ENCODE data around the gene CAMK2B.

CAMK2B gene

GRCh38 chr7:44225566-44226395 is 99.6 kb downstream of the CAMK2B start:
- DNase-seq: no peak

DNA sequence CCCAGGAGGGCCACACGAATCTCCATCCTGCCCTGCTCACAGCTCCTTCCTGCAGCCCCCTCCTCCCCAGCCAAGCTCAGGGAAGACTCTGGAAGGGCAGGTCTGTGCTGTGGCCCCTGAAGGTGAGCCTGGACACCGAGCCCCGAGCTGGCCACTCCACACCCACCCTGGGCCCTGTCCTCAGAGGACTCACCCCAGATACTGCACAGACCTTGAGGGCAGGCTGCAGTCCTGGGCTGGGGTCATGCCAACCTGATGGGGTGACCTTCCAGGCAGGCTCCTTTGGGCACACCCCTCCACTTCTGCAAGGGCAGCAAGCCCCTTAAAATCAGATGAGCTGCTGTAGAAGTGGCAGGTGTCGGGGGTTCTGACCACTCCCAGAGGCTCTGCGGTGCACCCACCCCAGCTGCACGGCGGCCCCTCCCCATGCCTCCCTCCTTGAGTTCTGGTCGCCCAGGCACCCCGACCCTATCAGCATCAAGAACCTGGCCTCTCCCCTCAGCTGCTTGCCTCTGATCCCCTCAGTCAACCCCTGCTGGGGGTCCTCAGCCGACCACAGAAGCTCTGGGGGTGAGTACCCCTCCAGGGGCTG is 100.3 kb downstream of the CAMK2B start:
- DNase-seq: no peak

GRCh38 chr7:44224080-44224973 is 101.1 kb downstream of the CAMK2B start:
- DNase-seq: no peak

DNA sequence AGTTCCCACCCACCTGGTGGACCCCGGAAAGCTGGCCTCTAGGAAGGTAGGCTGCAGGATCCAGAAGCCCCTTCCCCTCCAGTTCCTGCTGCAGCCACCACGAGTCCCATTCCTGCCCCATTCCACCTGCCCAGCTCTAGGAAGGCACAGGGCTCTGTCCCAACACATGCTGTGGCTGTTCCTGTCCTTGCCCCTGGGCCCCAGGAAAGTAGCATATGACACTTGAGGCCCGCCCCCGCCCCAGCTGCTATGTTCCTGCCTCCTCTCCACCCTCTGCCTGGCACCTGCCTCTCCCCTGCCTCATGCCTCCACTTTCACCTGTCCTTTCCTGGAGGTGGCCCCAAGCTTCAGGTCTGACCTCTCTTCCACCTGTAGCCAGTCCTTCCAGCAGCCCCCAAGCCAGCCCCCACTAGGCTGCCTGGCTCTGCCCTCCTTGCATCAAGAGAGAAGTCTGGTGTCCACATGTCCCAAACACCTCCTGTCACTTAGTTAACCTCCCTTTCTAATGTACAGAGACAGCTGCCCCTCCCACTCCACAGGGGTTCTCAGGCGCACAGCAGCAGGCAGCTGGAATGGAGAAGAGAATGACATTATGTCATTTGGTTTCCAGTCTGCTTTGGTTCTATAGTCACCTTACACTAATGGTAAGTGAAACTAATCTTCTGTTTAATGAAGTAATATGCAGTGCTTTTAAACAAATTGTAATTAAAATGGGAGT is 101.9 kb downstream of the CAMK2B start:
- DNase-seq: no peak

DNA sequence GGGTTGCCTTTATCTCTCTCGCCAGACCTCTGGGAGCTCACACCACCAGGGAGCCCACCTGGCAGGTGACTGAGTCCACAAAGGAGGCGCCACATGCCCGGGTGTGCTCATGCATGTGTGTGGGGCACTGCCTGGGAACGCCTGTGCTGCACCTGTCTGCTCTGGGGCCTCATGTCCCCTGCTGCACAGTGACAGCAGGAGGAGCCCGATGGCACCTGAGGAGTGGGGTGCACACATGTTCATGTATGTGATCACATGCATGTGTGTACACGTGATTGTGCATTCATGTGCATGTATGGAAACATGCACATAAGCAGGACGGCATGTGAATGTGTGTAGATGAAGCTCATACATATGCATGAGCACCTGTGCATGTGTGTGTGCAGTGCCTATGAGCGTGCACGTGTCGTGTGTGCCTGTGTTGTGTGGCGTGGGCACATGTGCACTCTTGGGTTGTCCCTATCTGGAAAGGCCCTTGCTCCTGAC is 102.6 kb downstream of the CAMK2B start:
- no peak for DNase-seq

- no peak for DNase-seq
Measured at GRCh38 chr7:44222074-44222473, 103.3 kb downstream of the CAMK2B start.

DNA sequence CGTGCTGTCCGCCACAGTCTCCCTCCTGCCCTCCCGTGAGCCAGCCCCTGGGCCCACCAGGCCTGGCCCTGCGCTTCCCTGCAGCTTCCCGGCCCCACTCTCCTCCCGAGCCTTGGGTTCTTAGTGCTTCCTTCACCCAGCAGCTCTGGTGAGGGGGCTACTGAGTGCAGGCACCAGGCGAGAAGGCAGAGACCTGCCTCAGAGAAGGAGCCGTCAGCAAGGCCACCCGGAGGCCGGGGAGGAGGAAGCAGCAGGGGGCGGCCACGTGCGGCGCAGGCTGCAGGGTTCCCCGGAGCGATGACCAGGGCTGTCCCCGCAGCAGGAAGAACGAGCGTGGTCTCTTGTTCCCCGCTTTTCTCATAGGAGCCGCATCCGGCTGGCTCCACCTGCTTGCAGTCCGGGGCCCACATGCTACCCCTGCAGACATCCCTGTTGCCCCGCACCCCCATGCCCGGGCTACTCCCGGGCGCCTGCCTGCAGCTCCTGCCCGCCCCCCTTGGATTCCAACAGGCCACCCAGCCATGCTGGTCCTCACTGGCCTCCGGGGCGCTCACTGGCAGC is 104.1 kb downstream of the CAMK2B start:
- DNase-seq: no peak

- no peak for DNase-seq
Measured at GRCh38 chr7:44220358-44221112, 104.9 kb downstream of the CAMK2B start.

DNA sequence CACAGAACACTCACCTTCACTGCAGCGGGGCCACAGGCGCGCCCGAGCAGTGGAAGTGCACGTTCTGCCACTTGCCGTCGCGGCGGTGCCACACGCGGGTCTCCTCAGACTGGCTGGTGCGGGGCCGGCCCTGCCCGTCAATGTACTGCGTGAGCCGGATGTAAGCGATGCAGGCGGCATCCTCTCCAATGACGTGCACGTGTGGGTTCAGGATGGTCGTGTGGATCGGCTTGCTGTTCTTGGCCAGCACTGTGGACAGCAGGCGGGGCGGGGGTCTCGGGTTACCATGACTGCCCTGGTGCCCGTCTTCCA is 105.4 kb downstream of the CAMK2B start:
- no peak for DNase-seq

DNA sequence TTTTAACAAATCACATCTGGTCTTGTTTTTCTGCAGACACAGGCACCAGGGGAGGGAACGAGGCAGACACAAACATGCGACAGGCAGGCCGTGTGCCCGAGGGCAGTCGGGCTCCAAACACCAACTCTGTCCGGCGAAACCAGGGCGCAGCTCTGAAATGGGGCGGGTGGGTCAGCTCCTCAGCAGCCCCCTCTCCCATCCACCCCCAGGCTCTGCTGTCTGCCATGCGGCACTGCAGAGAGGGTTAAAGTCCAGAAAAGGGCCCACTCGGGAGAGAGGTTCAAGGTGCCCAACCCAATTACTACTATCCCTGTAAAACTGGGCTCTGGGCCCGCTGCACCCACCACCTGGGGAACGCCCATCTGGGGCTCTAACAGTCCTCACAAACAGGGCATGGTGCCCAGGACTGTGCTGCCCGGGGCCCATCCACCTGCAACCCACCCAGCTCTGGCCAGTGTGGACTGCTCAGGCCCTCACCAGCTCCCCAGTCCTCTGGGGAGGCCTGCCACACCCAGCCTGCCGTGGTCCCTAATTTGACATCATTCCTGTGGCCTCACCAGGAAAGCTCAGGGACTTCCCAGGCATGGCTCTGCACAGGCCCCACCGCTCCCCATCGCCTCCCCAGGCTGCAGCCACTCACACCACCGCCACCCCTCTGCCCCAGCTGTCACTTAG is 105.9 kb downstream of the CAMK2B start:
- no peak for DNase-seq

DNA sequence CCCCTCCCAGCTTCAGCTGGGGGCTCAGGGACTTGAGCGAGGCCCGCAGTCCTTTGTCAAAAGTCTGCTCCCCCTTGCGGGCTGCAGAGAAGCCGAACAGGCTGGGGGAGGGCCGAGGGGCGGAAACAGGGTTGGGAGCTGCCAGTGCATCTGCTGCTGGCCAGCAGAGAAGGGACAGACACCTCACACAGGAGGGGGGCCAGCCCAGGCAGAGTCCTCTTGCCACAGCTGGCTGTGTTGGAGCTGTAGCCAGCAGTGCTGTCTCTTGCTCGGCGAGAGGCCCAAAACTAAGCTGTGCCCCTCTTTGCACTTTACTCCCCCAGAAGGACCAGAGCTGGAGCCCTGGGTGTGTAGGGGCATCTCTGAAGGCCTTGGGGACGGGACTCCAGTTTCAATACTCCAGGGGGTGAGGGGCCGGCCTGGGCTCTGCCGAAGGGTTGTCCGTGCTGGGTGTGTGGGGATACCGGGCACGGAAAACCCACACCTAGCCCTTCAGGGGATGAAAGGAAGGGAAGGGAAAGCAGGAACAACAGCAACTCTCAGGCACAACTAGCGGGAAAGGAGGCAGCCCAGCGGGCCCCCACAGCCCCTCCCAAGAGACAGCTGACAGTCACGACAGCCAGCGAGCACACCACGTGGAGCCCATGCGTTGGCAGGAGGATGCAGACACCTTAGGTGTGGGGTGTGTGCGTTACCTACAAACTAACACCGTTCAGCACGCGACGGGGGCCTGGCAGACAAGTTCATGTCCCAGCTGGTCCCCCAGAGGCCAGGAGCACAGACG is 106.8 kb downstream of the CAMK2B start:
- DNase-seq: no peak

DNA sequence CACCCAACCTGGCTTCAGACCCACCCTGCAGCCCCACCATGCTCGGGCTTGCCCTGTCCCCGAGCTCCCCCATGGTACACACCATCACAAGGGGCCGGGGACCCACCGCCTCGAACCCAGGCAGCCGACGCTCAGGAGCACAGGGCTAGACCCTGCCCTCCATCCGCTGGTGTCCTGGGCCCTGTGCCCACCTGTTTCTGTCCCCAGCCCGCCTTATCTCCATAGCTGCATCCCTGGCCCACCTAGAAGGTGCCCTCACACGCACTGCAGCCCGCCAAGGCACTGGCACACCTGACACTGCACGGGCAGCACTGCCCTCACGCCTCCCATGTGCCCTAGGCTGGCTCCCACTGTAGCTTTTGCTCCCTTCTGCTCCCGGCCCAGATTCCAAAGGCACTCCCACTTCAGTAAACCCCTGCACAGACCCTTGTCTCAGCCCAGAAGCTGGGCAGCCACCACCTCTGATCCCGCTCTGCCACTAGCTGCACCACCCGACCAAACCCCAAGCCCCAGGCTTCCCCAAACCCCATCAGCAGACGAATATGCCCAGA is 107.5 kb downstream of the CAMK2B start:
- DNase-seq: no peak

- DNase-seq: no peak
Measured at GRCh38 chr7:44217223-44217714, 108.1 kb downstream of the CAMK2B start.

GRCh38 chr7:44216521-44217222 is 108.7 kb downstream of the CAMK2B start:
- no peak for DNase-seq

DNA sequence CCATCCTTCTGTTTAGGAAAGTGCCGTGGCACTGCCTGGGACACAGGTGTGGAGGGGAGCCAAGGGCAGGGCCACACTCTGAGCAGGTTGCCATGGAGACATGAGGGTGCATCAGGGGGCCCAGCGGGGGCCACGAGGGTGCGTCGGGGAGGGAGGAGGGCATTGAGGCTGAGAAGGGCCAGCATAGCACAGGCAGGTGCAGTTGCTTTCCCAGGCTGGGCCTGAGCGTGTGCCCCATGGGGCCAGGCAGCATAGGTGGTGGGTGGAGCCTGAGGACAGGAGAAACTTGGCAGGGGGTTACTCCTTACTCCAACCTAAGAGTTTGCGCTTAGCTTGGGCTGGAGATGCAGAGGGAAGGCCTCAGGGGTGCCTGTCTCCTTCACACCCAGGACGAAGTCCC is 109.4 kb downstream of the CAMK2B start:
- DNase-seq: no peak

- DNase-seq: no peak
Measured at GRCh38 chr7:44215531-44215930, 109.9 kb downstream of the CAMK2B start.

DNA sequence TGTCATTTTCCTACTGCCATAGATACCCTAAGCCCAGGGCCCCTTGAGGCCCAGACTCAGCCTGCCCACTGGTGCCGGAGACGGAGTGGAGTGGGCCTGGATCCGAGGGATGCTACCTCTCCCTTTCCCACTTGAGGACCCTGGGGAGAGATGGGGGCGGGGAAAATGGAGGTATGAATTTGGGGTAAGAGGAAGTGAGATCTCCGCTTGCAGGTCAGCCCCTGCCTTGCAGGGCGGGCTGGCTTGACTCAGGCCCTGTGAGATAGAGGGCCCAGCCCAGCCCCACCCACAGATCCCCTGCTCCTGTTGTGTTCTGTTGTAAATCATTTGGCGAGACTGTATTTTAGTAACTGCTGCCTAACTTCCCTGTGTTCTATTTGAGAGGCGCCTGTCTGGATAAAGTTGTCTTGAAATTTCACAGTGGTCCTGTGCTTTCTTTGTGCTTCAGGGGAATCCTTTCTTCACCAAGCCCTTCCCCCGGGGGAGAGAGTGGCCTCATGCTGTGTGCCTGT is 111.5 kb downstream of the CAMK2B start:
- no peak for DNase-seq

- DNase-seq: no peak
Measured at GRCh38 chr7:44213206-44213876, 112.1 kb downstream of the CAMK2B start.
